K562 (cell line): ENCODE measurements around the gene TMEM129. TPM values are rescaled to one million over a fixed set of nuclear protein-coding genes. Genes with fewer than 3 reads are reported as not detected.

Experiments used
- CBX3 ChIP-seq, 2 experiments: IDR thresholded peaks; 1 replicate in 1 of 2; 2 replicates in 1 of 2; pipeline ENCODE4 v1.6.1; 2012; ENCODE audit warnings: inconsistent platforms in 2 of 2, low read length in 2 of 2, borderline replicate concordance in 1 of 2, control low read depth in 1 of 2
- LARP7 ChIP-seq: fragments of 450-650 bp; IDR thresholded peaks from 2 replicates; pipeline ENCODE4 v1.6.1; 2016
- PPARD ChIP-seq: fragments of 250-450 bp; sonication (Bioruptor Pico); IDR thresholded peaks from 2 replicates; pipeline ENCODE4 v1.8.0; 2022; ENCODE audit warnings: inconsistent platforms, mild to moderate bottlenecking, moderate library complexity
- RBM25 ChIP-seq: fragments of 200-400 bp; formaldehyde crosslinking; IDR thresholded peaks from 2 replicates; pipeline ENCODE4 v1.6.1; 2018; ENCODE audit warnings: low read length, low read depth, moderate library complexity; ENCODE audit not compliant: severe bottlenecking
- SAP30 ChIP-seq: fragments of 200-600 bp; sonication (generic); IDR thresholded peaks from 2 replicates; pipeline ENCODE4 v1.6.1; 2012; ENCODE audit warnings: borderline replicate concordance, low read depth, mild to moderate bottlenecking, moderate library complexity, low read length, control low read depth, inconsistent platforms; ENCODE audit not compliant: insufficient read depth, poor library complexity, severe bottlenecking
- SOX6 ChIP-seq: fragments of 450-650 bp; IDR thresholded peaks from 2 replicates; pipeline ENCODE4 v1.6.1; 2014; ENCODE audit warnings: mild to moderate bottlenecking
- TAF1 ChIP-seq: IDR thresholded peaks from 2 replicates; pipeline ENCODE4 v1.6.1; 2011; ENCODE audit warnings: mild to moderate bottlenecking, low read length, moderate library complexity; ENCODE audit not compliant: insufficient read depth, control insufficient read depth, severe bottlenecking; ENCODE audit errors: extremely low read depth
- ZNF592 ChIP-seq: fragments of 450-650 bp; IDR thresholded peaks from 2 replicates; pipeline ENCODE4 v1.6.1; 2017; ENCODE audit warnings: antibody characterized with exemption, mild to moderate bottlenecking
- polyA plus RNA-seq, 8 experiments: library from polyadenylated mRNA; depleted of rRNA in 4 of 8; stranded (reverse) in 5 of 8; unstranded in 3 of 8; fragments of >200 nt; fragmentation: Nextera tagmentation in 2 of 8; fragmentation: Illumina TruSeq in 1 of 8; extraction: Ambion mirVana in 2 of 8; extraction: Trizol in 1 of 8; gene quantifications; 2 replicates each; pipeline versions ENCODE4 v1.2.1 to v1.2.3, GENCODE V29; 2011 to 2014; ENCODE audit warnings: inconsistent platforms in 1 of 8, missing spikeins in 1 of 8
- total RNA-seq, 7 experiments: library from RNA; depleted of rRNA in 6 of 7; stranded (reverse); fragments of >200 nt in 6 of 7; fragmentation: Illumina TruSeq in 2 of 7; extraction: Trizol in 2 of 7; gene quantifications; 2 replicates each; pipeline versions ENCODE4 v1.2.1 to v1.2.3, GENCODE V29; 2011 to 2021; ENCODE audit warnings: low replicate concordance in 1 of 7
- TF ChIP-seq, protein P1 (sequence below): sonication (generic); formaldehyde crosslinking; IDR thresholded peaks from 2 replicates; pipeline ENCODE4 v1.8.0; 2023; ENCODE audit warnings: missing genetic modification reagents, mild to moderate bottlenecking, borderline replicate concordance

Gene TMEM129
- total and polyA plus RNA-seq, 9 of the 15 experiments (the other 6 are each of a cell fraction or from before 2014, with no cell fraction given), result 0.34 to 47.2 (median 18.8) TPM

DNA sequence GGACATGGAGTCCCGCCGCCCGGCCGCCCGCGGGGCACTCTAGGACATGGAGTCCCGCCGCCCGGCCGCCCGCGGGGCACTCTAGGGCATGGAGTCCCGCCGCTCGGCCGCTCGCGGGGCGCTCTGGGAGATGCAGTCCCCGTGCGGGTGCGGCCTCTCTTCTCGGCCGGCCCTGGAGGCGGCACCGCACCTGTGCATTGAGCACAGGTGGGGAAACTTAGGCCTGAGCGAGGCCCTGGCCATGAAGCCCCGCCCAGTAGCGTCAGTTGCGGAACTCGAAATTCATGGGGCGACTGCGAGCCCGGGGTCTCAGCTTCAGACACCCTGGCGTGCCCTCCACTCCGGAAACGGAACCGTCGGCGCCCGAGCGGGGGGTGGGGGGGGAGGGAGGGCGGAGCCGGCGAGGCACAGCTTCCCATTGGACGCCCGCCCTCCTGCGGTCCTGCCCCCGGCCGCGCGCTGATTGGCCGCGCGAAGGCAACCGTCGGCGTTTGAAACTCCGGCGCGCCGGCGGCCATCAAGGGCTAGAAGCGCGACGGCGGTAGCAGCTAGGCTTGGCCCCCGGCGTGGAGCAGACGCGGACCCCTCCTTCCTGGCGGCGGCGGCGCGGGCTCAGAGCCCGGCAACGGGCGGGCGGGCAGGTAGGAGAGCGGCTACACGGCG is at the start of gene TMEM129, which contains the start of gene TACC3 (continued):
- TF ChIP-seq ZNF592, result no peak
- no peak for TF ChIP-seq SOX6
- TF ChIP-seq TAF1, result peak; percentile 40
- no peak for TF ChIP-seq CBX3 (IDR thresholded peaks at IDR 0.05; ENCODE audit: borderline replicate concordance in 1 of 2, low read length in 2 of 2)
- TF ChIP-seq PPARD (CRISPR knock-in tag), result no peak
- peak; percentile 96 for TF ChIP-seq RBM25
- peak; percentile 92 for TF ChIP-seq SAP30
- no peak for TF ChIP-seq LARP7
- TF ChIP-seq, protein P1, sequence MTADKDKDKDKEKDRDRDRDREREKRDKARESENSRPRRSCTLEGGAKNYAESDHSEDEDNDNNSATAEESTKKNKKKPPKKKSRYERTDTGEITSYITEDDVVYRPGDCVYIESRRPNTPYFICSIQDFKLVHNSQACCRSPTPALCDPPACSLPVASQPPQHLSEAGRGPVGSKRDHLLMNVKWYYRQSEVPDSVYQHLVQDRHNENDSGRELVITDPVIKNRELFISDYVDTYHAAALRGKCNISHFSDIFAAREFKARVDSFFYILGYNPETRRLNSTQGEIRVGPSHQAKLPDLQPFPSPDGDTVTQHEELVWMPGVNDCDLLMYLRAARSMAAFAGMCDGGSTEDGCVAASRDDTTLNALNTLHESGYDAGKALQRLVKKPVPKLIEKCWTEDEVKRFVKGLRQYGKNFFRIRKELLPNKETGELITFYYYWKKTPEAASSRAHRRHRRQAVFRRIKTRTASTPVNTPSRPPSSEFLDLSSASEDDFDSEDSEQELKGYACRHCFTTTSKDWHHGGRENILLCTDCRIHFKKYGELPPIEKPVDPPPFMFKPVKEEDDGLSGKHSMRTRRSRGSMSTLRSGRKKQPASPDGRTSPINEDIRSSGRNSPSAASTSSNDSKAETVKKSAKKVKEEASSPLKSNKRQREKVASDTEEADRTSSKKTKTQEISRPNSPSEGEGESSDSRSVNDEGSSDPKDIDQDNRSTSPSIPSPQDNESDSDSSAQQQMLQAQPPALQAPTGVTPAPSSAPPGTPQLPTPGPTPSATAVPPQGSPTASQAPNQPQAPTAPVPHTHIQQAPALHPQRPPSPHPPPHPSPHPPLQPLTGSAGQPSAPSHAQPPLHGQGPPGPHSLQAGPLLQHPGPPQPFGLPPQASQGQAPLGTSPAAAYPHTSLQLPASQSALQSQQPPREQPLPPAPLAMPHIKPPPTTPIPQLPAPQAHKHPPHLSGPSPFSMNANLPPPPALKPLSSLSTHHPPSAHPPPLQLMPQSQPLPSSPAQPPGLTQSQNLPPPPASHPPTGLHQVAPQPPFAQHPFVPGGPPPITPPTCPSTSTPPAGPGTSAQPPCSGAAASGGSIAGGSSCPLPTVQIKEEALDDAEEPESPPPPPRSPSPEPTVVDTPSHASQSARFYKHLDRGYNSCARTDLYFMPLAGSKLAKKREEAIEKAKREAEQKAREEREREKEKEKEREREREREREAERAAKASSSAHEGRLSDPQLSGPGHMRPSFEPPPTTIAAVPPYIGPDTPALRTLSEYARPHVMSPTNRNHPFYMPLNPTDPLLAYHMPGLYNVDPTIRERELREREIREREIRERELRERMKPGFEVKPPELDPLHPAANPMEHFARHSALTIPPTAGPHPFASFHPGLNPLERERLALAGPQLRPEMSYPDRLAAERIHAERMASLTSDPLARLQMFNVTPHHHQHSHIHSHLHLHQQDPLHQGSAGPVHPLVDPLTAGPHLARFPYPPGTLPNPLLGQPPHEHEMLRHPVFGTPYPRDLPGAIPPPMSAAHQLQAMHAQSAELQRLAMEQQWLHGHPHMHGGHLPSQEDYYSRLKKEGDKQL, result no peak
- TF ChIP-seq, all 486 proteins: peak for 80
